Astrocyte (in vitro differentiated cells and primary cell): ENCODE results near the gene ASCC3.

ENCODE experiments used
- EZH2 ChIP-seq: IDR thresholded peaks from 2 replicates; pipeline ENCODE4 v1.6.1; 2012; ENCODE audit warnings: mild to moderate bottlenecking, low read length, inconsistent platforms; ENCODE audit not compliant: insufficient read depth
- TF ChIP-seq, protein P1 (sequence below): IDR thresholded peaks from 2 replicates; pipeline ENCODE4 v1.5.1; 2011; ENCODE audit warnings: low read depth, mild to moderate bottlenecking, inconsistent platforms, low read length, moderate library complexity; ENCODE audit not compliant: insufficient read depth

DNA sequence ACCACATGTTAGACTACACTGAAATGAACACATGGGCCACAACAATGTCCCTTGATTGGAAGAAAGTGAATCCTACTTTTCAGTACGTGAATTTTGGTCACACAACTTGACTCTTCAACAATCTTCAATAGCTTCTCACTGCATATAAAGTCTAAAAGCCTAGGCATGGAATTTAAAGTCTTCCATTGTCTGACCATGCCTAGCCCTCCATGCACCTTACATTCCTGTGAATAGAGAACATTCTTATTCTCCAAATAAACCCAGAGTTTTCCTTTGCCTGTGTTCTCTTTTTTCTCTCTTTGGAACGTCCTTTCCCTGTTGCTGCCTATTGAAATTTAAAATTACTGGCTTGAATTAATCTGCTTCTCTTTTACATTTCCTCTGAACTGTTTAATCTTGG, 207.5 kb downstream of the ASCC3 start:
- TF ChIP-seq, protein P1, sequence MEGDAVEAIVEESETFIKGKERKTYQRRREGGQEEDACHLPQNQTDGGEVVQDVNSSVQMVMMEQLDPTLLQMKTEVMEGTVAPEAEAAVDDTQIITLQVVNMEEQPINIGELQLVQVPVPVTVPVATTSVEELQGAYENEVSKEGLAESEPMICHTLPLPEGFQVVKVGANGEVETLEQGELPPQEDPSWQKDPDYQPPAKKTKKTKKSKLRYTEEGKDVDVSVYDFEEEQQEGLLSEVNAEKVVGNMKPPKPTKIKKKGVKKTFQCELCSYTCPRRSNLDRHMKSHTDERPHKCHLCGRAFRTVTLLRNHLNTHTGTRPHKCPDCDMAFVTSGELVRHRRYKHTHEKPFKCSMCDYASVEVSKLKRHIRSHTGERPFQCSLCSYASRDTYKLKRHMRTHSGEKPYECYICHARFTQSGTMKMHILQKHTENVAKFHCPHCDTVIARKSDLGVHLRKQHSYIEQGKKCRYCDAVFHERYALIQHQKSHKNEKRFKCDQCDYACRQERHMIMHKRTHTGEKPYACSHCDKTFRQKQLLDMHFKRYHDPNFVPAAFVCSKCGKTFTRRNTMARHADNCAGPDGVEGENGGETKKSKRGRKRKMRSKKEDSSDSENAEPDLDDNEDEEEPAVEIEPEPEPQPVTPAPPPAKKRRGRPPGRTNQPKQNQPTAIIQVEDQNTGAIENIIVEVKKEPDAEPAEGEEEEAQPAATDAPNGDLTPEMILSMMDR, result no peak
- no peak for TF ChIP-seq EZH2
